Midbrain (tissue), 1 donor: Measurements from ENCODE around the gene NADK.
A peak's percentile ranks its signal among the peaks of the same experiment; 100 is the strongest.
"Not testable (repeated sequence)": the region's sequence is repeated elsewhere in the genome, so short reads cannot be mapped to it uniquely, and the experiment has no call there.

Source experiments
- DNase-seq: peaks from one replicate; lab custom pipeline; 2025; lab: John Stamatoyannopoulos, UW

The NADK gene

GRCh38 chr1:1763657-1764621, 14.3 kb downstream of the NADK start:
- DNase-seq: peak; percentile 58

- DNase-seq: no peak
Measured at GRCh38 chr1:1761504-1762376, 16.5 kb downstream of the NADK start.

DNA sequence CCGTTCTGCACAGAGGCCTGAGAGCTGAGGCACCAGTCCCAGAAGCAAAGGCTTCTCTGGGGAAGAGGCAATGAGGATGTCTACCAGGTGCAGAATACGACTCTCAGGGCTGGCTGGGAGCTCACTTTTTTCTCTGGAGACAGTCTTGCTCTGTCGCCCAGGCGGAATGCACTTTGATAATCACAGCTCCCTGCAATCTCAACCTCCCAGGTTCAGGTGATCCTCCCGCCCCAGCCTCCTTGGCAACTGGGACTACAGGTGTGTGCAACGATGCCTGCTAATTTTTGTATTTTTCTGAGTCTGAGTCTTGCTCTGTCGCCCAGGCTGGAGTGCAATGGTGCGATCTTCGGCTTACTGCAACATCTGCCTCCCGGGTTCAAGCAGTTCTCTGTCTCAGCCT, 17.6 kb downstream of the NADK start:
- no peak for DNase-seq

DNA sequence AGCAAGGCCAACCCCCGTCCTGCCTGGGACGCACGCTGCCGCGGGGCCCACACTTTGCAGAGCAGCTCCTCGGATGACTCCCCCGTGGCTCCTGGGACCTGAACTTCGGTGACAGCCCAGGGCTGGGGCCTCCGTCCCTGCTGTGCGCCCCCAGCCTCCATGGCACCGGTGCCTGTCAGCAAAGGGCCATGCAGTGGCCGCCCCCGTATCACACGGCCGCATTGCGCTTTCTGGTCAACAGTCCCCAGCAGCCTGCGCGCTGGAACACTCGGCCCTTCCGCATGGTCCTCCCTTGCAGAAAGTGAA, 18.0 kb downstream of the NADK start:
- no peak for DNase-seq

DNA sequence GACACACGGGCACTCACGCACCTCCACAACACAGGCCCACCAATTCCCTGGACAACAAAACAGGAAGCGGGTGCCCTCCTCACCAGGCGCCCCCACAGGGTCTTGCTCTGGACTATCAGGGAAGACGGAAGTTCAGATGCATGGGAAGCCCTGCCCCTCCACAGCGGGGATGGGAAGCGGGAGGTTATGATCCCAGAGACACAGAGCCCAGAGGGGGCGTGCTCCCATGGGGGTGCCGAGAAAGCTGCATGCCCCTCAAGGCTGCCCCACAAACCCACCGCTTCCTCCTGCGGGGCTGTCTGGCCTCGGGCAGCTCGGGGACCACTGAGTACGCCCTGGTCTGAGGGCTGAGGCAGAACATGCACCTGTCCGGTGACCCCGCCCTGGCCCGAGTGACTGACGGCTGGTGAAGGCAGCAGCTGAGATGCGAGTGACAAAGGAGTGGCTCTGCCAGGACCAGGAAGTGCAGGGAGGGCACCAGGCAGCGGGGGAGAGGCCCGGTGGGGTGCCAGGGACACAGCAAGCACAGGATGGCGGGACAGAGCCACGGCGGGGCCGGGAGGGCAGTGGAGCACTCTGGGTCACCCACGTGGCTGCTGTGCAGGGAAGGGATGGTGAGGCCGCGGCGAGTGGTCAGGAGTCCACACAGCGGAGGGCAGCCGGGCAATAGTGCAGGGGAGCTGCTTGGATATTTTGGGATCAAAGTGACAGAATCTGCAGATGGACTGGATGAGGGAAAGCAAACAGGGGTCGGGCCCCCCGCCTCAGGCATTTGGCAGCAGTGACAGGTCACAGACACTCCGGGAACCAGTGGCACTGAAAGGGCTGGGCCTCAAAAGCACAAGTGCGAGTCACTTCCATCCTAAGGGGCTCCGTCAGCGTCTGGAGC, 18.6 kb downstream of the NADK start:
- DNase-seq: no peak

DNA sequence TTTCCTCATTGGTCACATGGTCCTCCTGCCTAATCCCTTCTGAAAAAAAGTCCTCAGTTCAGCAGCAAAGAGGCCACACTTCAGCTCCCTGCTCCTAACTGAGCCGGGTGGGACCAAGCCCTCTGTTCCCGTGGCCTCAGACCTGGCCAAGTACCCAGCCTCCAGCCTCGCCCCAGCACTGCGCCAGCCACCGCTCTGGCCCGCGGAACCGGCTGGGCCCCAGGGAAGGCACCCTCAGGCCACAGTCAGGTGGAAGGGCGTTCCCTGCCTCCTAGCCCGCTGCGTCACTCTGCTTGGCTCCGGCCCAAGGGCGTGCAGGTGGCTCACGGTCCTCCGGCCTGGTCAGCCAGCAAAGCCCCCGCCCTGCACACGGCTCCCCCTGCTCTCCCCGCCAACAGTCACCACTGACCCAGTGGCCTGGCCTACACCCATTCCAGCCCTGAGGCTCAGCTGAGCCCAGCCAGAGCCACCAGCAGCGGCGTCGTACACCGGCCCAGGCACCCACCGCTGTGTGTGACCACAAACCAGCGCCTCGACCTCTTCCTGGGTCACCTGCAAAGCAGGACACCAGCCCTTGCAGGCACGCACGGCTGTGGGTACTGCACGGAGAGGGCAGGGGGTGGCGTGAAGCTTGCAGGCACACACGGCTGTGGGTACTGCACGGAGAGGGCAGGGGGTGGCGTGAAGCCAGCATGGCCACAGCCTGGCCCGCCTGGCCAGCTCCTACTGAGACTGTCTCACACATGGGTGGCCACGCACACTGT, 19.4 kb downstream of the NADK start:
- DNase-seq: no peak

DNA sequence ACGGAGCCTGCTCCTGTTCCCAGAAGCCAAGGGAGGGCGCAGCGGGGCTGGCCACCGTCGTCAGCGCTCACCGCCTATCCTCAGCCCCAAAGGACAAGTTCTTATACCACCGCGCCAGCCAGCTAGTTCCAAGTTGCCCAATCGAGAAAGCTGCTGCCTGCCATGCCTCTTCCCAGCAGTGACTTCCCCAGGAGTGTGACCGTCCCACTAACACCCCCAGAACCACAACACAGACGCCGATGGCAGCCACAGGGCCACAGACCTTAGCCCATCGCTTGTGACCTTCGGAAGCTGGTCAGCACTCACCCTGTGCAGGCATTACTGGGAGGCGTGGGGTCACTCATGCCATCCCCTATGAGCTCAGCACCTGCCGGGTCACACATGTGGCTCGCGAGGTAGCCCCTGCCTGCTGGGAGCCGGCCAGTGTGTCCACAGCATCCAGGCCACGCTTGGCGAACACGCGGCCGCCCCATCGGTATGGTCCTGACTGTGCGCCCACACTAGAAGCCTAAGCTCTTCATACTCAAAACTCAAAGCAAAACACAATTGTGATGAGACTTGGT, 20.1 kb downstream of the NADK start:
- DNase-seq: no peak

- DNase-seq: no peak
Measured at GRCh38 chr1:1757422-1758058, 20.7 kb downstream of the NADK start.

- no peak for DNase-seq
Measured at GRCh38 chr1:1756661-1757421, 21.4 kb downstream of the NADK start.

GRCh38 chr1:1755852-1756251, 22.4 kb downstream of the NADK start:
- DNase-seq: no peak

- DNase-seq: no peak
Measured at GRCh38 chr1:1755426-1755825, 22.8 kb downstream of the NADK start.

DNA sequence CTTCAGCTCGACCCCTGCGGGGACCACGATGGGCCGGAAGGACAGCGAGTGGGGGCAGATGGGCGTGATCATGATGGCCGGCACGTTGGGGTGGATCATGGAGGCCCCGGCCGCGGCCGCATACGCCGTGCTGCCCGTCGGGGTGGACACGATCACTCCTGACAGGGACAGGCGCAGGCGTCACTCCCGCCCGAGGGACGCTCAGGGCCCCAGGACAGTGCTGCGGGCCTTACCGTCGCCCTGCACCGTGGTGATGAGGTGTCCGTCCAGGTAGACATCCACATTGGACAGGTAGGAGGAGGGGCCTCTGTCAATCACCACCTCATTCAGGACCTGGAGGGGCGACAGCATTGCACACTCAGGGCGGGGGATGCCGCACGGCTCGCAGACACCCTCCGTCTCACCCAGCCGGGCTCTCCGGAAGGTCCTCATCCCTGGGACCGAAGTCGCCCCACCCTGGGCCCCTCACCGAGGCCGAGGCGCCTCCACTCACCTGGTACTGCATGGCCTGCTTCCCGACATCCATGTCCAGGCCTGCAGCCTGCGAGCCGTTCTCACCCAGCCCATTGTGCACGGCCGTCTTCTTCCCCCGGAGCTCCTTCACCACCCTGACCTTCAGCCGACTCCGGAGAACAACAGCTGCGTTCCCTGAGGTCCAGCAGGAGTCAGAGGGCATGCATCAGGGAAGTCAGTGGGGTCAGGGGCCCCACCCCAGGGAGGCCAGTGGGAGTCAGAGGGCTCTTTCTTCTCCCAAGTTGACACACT, 24.0 kb downstream of the NADK start:
- no peak for DNase-seq

- DNase-seq: no peak
Measured at GRCh38 chr1:1753607-1754005, 24.7 kb downstream of the NADK start.

GRCh38 chr1:1752636-1753606, 25.3 kb downstream of the NADK start:
- DNase-seq: no peak

DNA sequence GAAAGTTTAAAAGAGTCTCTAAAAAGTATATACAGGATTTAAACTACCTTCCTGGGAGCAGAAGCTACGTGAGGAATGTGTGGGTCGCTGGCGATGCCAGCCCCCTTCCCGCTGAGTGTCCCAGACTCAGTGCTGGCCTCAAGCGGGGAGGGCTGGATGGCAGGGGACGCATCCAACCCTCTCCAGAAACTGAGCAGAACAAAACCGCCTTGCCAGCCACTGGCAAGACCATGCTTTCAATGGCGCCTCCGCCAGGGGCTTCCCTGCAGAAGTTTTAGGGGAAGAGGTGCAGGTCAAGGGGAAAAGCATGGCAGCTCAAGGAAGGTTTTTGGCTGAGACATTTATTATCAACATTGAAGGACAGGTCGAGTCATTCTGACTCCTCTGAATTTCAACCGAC, 26.1 kb downstream of the NADK start:
- DNase-seq: no peak

DNA sequence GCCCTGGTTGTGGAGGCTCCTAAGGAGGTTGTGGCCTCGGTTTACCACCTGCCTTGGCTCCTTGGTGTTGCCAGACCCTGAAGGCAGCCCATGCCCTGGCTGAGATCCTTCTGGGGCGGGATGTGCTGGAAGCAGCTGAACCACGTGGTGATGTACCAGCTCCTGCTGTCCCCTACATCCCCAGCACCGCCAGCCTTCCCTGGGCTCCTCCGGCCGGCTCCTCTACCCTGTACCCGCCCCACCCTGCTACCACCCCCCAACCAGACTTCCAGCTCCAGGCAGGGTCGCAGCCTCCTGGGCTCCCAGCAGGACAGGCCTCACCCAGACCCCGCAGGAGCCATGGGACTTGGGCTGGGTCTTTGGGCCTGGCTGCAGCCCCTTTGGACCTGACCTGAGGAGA, 28.3 kb downstream of the NADK start:
- not testable (repeated sequence) for DNase-seq

DNA sequence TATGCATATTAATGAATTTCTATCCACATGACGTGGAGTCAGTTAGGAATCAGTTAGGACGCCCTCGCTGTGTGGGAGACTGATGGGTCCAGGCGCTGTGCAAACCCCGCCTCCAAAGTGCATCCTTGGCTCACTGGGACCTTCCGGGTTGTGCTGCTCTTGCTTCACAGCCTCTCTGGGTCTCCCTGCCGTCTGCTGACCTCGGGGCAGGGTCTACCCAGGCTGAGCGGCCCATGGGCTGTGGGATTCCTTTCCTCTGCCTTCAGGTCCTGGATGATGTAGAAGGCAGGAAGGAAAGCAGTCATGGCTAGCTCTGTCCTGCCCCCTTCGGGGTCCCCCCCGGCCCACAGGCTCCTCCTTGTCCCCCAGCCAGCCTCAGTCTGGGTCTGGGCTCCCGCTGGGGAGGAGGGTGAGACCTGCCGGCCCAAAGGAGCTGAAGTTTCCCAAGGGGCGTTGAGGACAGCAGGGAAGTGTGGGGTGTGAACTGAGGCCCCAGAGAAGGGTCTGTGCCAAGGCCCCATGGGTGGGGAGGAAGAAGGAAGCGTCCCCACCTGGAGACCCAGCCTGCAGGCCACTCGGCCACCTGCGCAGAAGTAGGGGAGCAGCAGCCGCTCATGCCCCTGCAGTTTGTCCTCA, 29.5 kb downstream of the NADK start:
- no peak for DNase-seq
